Measurements from ENCODE around the gene CDK2. TPM values are rescaled to one million over a fixed set of nuclear protein-coding genes. Genes with fewer than 3 reads are reported as not detected.
A peak's percentile ranks its signal among the peaks of the same experiment; 100 is the strongest.
"Not testable (repeated sequence)": the region's sequence is repeated elsewhere in the genome, so short reads cannot be mapped to it uniquely, and the experiment has no call there.

Gene CDK2
- total RNA-seq, 4 donors from 2014 or later = 22.1 to 54.4 (median 31.2) TPM

DNA sequence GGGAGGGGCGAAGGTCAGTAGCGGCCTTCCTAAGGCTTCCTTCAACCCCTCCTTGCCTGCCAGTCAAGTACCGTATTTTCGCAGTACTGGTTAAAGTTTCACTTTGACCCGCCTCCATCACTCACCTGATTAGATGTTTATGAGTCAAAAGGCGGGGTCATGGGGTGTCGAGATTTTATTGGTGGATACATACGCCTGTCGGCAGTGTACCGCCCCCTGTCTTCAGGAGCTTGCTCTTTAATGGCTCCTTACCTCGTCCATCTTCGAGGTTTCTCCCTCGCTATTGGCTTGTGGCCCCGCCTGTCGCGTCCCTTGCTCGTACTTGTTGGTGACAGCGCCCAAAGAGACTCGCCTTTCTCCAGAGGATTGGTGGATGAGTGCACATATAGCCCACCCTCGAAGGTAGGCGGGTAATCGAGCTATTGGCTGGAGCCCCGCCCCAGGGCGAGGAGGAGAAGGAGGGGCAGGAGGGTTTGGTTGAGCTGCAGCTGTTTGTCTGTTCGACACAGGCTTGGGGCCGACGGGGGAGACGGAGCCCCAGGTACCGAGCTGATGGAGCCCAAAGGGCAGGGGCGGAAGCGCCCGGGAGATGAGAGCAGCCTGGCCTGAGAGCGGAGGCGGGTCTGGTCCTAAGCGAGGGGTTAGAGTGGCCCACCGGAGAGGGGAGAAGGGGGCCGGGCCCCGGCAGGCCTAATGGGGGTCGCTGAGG, 7.1 kb downstream of the CDK2 start, which contains the start of gene RAB5B:
TSS of gene RAB5B (plus strand) at position 480 of the 709 bp plus-strand sequence. CDS start 12,883 bp downstream, outside the sequence.
- H3K27ac ChIP-seq = peak within 1 kb of the TSS; percentile 97 to 99 (median 97)
- TF ChIP-seq, protein P1, sequence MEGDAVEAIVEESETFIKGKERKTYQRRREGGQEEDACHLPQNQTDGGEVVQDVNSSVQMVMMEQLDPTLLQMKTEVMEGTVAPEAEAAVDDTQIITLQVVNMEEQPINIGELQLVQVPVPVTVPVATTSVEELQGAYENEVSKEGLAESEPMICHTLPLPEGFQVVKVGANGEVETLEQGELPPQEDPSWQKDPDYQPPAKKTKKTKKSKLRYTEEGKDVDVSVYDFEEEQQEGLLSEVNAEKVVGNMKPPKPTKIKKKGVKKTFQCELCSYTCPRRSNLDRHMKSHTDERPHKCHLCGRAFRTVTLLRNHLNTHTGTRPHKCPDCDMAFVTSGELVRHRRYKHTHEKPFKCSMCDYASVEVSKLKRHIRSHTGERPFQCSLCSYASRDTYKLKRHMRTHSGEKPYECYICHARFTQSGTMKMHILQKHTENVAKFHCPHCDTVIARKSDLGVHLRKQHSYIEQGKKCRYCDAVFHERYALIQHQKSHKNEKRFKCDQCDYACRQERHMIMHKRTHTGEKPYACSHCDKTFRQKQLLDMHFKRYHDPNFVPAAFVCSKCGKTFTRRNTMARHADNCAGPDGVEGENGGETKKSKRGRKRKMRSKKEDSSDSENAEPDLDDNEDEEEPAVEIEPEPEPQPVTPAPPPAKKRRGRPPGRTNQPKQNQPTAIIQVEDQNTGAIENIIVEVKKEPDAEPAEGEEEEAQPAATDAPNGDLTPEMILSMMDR (IDR thresholded peaks at IDR 0.05) = peak in 1 of 4 experiments; percentile 36
- TF ChIP-seq EP300 (IDR thresholded peaks at IDR 0.05) (no peak), POLR2A (IDR thresholded peaks at IDR 0.05) (peak; percentile 94 to 96), POLR2AphosphoS5 (IDR thresholded peaks at IDR 0.05) (peak; percentile 91)
- no peaks in the 10 kb centered on the region for H3K9me3 ChIP-seq
- H3K4me1 ChIP-seq = peaks cover 3 to 71% (median 18%) of the 10 kb centered on the region in 3 donors
- peaks cover 0 to 28% of the 10 kb centered on the region in 2 donors for H3K36me3 ChIP-seq
- 0% methylated on average over 13 to 14 of the region's 39 CpGs for WGBS, 2 donors (ENCODE audit: low coverage in 1 of 2)
- peak within 1 kb of the TSS; percentile 94 to 99 for H3K4me3 ChIP-seq
- ATAC-seq = peak; percentile 95
- H3K27me3 ChIP-seq = no peaks in the 10 kb centered on the region

GRCh38 chr12:55974308-55974730, 7.7 kb downstream of the CDK2 start:
- TF ChIP-seq, protein P1 (IDR thresholded peaks at IDR 0.05) = no peak
- Histone ChIP-seq H3K4me3 (peak overlapping the region; percentile 94 to 99), H3K27ac (peak overlapping the region; percentile 97 to 99 (median 97)), H3K9me3 (no peaks in the 10 kb centered on the region), H3K27me3 (no peaks in the 10 kb centered on the region), H3K36me3 (peaks cover 0 to 23% of the 10 kb centered on the region in 2 donors), H3K4me1 (peaks cover 3 to 71% (median 18%) of the 10 kb centered on the region in 3 donors)
- WGBS, 2 donors (ENCODE audit: low coverage in 1 of 2) = 0% methylated on average over 4 to 6 of the region's 15 CpGs
- ATAC-seq = no peak

GRCh38 chr12:55978393-55978792, 11.8 kb downstream of the CDK2 start:
- Histone ChIP-seq H3K9me3 (no peaks in the 10 kb centered on the region), H3K27ac (no peak overlapping the region), H3K4me3 (no peak overlapping the region), H3K4me1 (peaks cover 0 to 54% (median 18%) of the 10 kb centered on the region in 3 donors), H3K27me3 (no peaks in the 10 kb centered on the region), H3K36me3 (peaks cover 0 to 25% of the 10 kb centered on the region in 2 donors)
- ATAC-seq = no peak
- TF ChIP-seq POLR2A (IDR thresholded peaks at IDR 0.05) (no peak), EP300 (IDR thresholded peaks at IDR 0.05) (no peak), POLR2AphosphoS5 (IDR thresholded peaks at IDR 0.05) (no peak)
- TF ChIP-seq, protein P1 (IDR thresholded peaks at IDR 0.05) = no peak
- 95 to 98% methylated on average over 4 to 7 of the region's 7 CpGs for WGBS, 2 donors (ENCODE audit: low coverage in 1 of 2)

DNA sequence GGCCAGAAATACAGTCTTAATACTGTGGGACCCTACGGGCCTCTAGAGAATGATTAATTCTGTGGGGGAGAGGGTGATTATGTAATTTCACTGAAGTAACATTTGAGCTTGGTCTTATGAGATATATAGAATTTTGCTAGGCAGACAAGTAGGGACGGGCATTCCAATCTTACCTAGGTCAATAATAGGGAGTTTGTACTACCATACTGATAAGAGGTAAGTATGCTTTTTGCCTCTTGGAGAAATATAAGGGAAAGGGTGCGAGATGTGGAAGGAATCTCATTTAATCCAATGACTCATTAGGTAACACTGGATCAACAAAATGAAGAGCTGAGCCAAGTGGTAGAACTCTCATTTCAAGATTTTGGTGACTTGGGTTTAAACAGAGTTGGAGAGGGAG, 12.4 kb downstream of the CDK2 start:
- 89 to 97% methylated on average over 3 of the region's 3 CpGs for WGBS, 2 donors (ENCODE audit: low coverage in 1 of 2)
- Histone ChIP-seq H3K4me3 (no peak overlapping the region), H3K27me3 (no peaks in the 10 kb centered on the region), H3K4me1 (peaks cover 0 to 54% (median 18%) of the 10 kb centered on the region in 3 donors), H3K27ac (no peak overlapping the region), H3K36me3 (peaks cover 0 to 31% of the 10 kb centered on the region in 2 donors), H3K9me3 (no peaks in the 10 kb centered on the region)
- TF ChIP-seq, protein P1 (IDR thresholded peaks at IDR 0.05) = no peak
- TF ChIP-seq EP300 (IDR thresholded peaks at IDR 0.05) (no peak), POLR2A (IDR thresholded peaks at IDR 0.05) (no peak), POLR2AphosphoS5 (IDR thresholded peaks at IDR 0.05) (no peak)
- no peak for ATAC-seq

- ATAC-seq, H3K4me3 ChIP-seq, H3K27ac ChIP-seq, H3K27me3 ChIP-seq, H3K9me3 ChIP-seq: not testable (repeated sequence)
- WGBS, 2 donors (ENCODE audit: low coverage in 1 of 2) = 62 to 70% methylated on average over 2 to 5 of the region's 5 CpGs
- Histone ChIP-seq H3K4me1 (peaks cover 0 to 29% (median 1%) of the 10 kb centered on the region in 3 donors), H3K36me3 (peaks cover 0 to 56% of the 10 kb centered on the region in 2 donors)
Observed at GRCh38 chr12:55981882-55982281, 15.3 kb downstream of the CDK2 start.

All from gastroesophageal sphincter (tissue), 4 donors.